K562 (cell line): ENCODE results near the gene PXK. TPM values are rescaled to one million over a fixed set of nuclear protein-coding genes. Genes with fewer than 3 reads are reported as not detected.
A peak's percentile ranks its signal among the peaks of the same experiment; 100 is the strongest.

Experiments
- ATAC-seq: fragments of 200-7000 bp; cut with Tn5 transposase; 3 replicates; pipeline ENCODE4 v1.9.1; 2020; ENCODE audit warnings: moderate library complexity
- BruUV-seq: library from RNA; stranded (reverse); fragments of 400-500 nt; replicated peaks from 2 replicates; lab custom pipeline; 2021; lab: Mats Ljungman, UMichigan
- CTCF ChIA-PET: fragments of 300-600 bp; formaldehyde crosslinking; extraction: SDS; loops from one replicate; lab custom pipeline; 2021; ENCODE audit warnings: low intra/inter-chr PET ratio; lab: Yijun Ruan, JAX
- POLR2A ChIA-PET: fragments of 300-600, 350-650 bp; sonication (Branson Sonifier 250); formaldehyde crosslinking; extraction: SDS; loops from one replicate; lab custom pipeline; 2021; ENCODE audit warnings: antibody characterized with exemption, inconsistent platforms; lab: Yijun Ruan, JAX
- DNase-seq, 4 experiments: peaks; one replicate each; pipeline versions ENCODE4 v3.0.0 to v3.0.0-alpha.2; 2011 to 2018; ENCODE audit warnings: low spot score in 3 of 4, mixed read lengths in 3 of 4; ENCODE audit errors: extremely low read depth in 1 of 4
- FAIRE-seq: peaks from 2 replicates; lab custom pipeline; 2011; peaks lifted over from hg19 to GRCh38; lab: Jason Lieb, UNC
- H2AFZ ChIP-seq: 2 replicates; pipeline ENCODE4 v1.6.0; 2011; ENCODE audit warnings: low read depth, low read length, control low read depth, inconsistent platforms
- H3K27ac ChIP-seq: fragments of 200-600 bp; 3 replicates; pipeline ENCODE4 v1.8.0; 2011; ENCODE audit warnings: low read depth, mild to moderate bottlenecking, control low read depth, inconsistent platforms, low read length, moderate library complexity, mixed read lengths; ENCODE audit errors: extremely low read depth
- H3K27me3 ChIP-seq, 2 experiments: fragments of 300-600 bp in 1 of 2; 2 replicates in 1 of 2; 3 replicates in 1 of 2; pipeline versions ENCODE4 v1.6.0 to v1.8.0; 2011; ENCODE audit warnings: inconsistent platforms in 2 of 2, low read length in 2 of 2, mild to moderate bottlenecking in 1 of 2, mixed read lengths in 1 of 2, moderate library complexity in 1 of 2; ENCODE audit not compliant: control insufficient read depth in 2 of 2, insufficient read depth in 2 of 2
- H3K36me3 ChIP-seq: fragments of 300-600 bp; 3 replicates; pipeline ENCODE4 v1.8.0; 2011; ENCODE audit warnings: mild to moderate bottlenecking, low read length, inconsistent platforms; ENCODE audit not compliant: control insufficient read depth, insufficient read depth
- H3K4me1 ChIP-seq, 2 experiments: fragments of 200-600 bp in 1 of 2; replicated peaks in 1 of 2; 2 replicates in 1 of 2; 3 replicates in 1 of 2; pipeline versions ENCODE4 v1.5.1 to v1.8.0; 2011; ENCODE audit warnings: inconsistent platforms in 2 of 2, low read length in 2 of 2, mild to moderate bottlenecking in 1 of 2, mixed read lengths in 1 of 2, moderate library complexity in 1 of 2; ENCODE audit not compliant: control insufficient read depth in 2 of 2, insufficient read depth in 2 of 2
- H3K4me2 ChIP-seq: 2 replicates; pipeline ENCODE4 v1.6.1; 2011; ENCODE audit warnings: low read length, control low read depth, inconsistent platforms, mixed read lengths; ENCODE audit not compliant: insufficient read depth
- H3K4me3 ChIP-seq: fragments of 200-600 bp; sonication (generic), shearing (Covaris generic); 2 replicates; pipeline ENCODE4 v1.5.1; 2016; ENCODE audit warnings: control low read depth, inconsistent platforms
- H3K79me2 ChIP-seq: fragments of 200-600 bp; 3 replicates; pipeline ENCODE4 v1.8.0; 2011; ENCODE audit warnings: low read length, inconsistent platforms; ENCODE audit not compliant: control insufficient read depth, insufficient read depth
- H3K9ac ChIP-seq, 2 experiments: 2 replicates each; pipeline versions ENCODE4 v1.6.0 to v1.6.1; 2011; ENCODE audit warnings: low read depth in 2 of 2, low read length in 2 of 2, control low read depth in 1 of 2, inconsistent platforms in 1 of 2, mild to moderate bottlenecking in 1 of 2, mixed read lengths in 1 of 2; ENCODE audit not compliant: insufficient read depth in 1 of 2
- H3K9me1 ChIP-seq: one replicate; pipeline ENCODE4 v1.6.0; 2011; ENCODE audit warnings: inconsistent platforms, mild to moderate bottlenecking, low read length, moderate library complexity; ENCODE audit not compliant: control insufficient read depth, insufficient read depth
- H3K9me3 ChIP-seq: replicated peaks from 2 replicates; pipeline ENCODE4 v1.5.1; 2011; ENCODE audit warnings: low read depth, low read length, inconsistent platforms; ENCODE audit not compliant: control insufficient read depth, insufficient read depth
- H4K20me1 ChIP-seq: replicated peaks from 2 replicates; pipeline ENCODE4 v1.6.1; 2011; ENCODE audit warnings: low read length, inconsistent platforms, mixed read lengths; ENCODE audit not compliant: control insufficient read depth, insufficient read depth
- ESRRB ChIP-seq: fragments of 250-450 bp; sonication (Bioruptor Pico); IDR thresholded peaks from 2 replicates; pipeline ENCODE4 v1.5.0; 2020; ENCODE audit warnings: mild to moderate bottlenecking, moderate library complexity, borderline replicate concordance
- FOSL1 ChIP-seq: fragments of 200-800 bp; sonication (Bioruptor generic); conservative IDR thresholded peaks from 2 replicates; pipeline ENCODE4 v1.6.1; 2016; ENCODE audit warnings: missing genetic modification characterization, missing compliant biosample characterization
- MAFK ChIP-seq: IDR thresholded peaks from 2 replicates; pipeline ENCODE4 v1.6.1; 2011; ENCODE audit warnings: low read length, improper control_type of control experiment
- RBM15 ChIP-seq: fragments of 200-400 bp; formaldehyde crosslinking; IDR thresholded peaks from 2 replicates; pipeline ENCODE4 v1.6.1; 2018; ENCODE audit warnings: mild to moderate bottlenecking, low read length, moderate library complexity; ENCODE audit not compliant: insufficient read depth
- TCF7 ChIP-seq: sonication (generic); IDR thresholded peaks from 2 replicates; pipeline ENCODE4 v1.6.1; 2016; ENCODE audit warnings: antibody characterized with exemption, borderline replicate concordance
- ZNF175 ChIP-seq: fragments of 200-800 bp; sonication (Bioruptor generic); IDR thresholded peaks from 2 replicates; pipeline ENCODE4 v1.6.1; 2016; ENCODE audit warnings: low read depth, mild to moderate bottlenecking, missing genetic modification characterization, missing compliant biosample characterization
- ZNF324 ChIP-seq: fragments of 250-450 bp; sonication (Bioruptor Pico); IDR thresholded peaks from 2 replicates; pipeline ENCODE4 v1.4.0; 2020; ENCODE audit warnings: mild to moderate bottlenecking
- WGBS: fragments of 100-300 bp; shearing (Covaris generic); methylation state at CpG from one replicate; pipeline ENCODE4 v1.1.6; 2016; ENCODE audit warnings: low coverage, mixed read lengths; ENCODE audit not compliant: insufficient coverage; ENCODE audit errors: missing lambda C conversion rate; 5-methylcytosine and 5-hydroxymethylcytosine counted together
- in situ Hi-C: fragments of 300-500 bp; cut with MboI; formaldehyde crosslinking; loops from 4 replicates; pipeline ENCODE4 v1.15.0; 2018; ENCODE audit warnings: inconsistent platforms, mixed read lengths
- intact Hi-C: fragments of 100-400 bp; cut with micrococcal nuclease; formaldehyde crosslinking; loops from 2 replicates; pipeline ENCODE4 v1.14.2; 2022
- polyA plus RNA-seq, 8 experiments: library from polyadenylated mRNA; depleted of rRNA in 4 of 8; stranded (reverse) in 5 of 8; unstranded in 3 of 8; fragments of >200 nt; fragmentation: Nextera tagmentation in 2 of 8; fragmentation: Illumina TruSeq in 1 of 8; extraction: Ambion mirVana in 2 of 8; extraction: Trizol in 1 of 8; gene quantifications; 2 replicates each; pipeline versions ENCODE4 v1.2.1 to v1.2.3, GENCODE V29; 2011 to 2014; ENCODE audit warnings: inconsistent platforms in 1 of 8, missing spikeins in 1 of 8
- total RNA-seq, 7 experiments: library from RNA; depleted of rRNA in 6 of 7; stranded (reverse); fragments of >200 nt in 6 of 7; fragmentation: Illumina TruSeq in 2 of 7; extraction: Trizol in 2 of 7; gene quantifications; 2 replicates each; pipeline versions ENCODE4 v1.2.1 to v1.2.3, GENCODE V29; 2011 to 2021; ENCODE audit warnings: low replicate concordance in 1 of 7
- TF ChIP-seq, protein P1 (sequence below): fragments of 450-650 bp; IDR thresholded peaks from 2 replicates; pipeline ENCODE4 v1.6.1; 2018; ENCODE audit not compliant: partially characterized antibody
- TF ChIP-seq, protein P2 (sequence below), 2 experiments: fragments of 450-650 bp in 1 of 2; sonication (generic) in 1 of 2; formaldehyde crosslinking in 1 of 2; IDR thresholded peaks in 1 of 2; conservative IDR thresholded peaks in 1 of 2; 2 replicates each; pipeline versions ENCODE4 v1.6.1 to v1.8.1; 2016 to 2023; ENCODE audit warnings: mild to moderate bottlenecking in 2 of 2, moderate library complexity in 2 of 2, inconsistent platforms in 1 of 2, missing genetic modification reagents in 1 of 2

The PXK gene
- total and polyA plus RNA-seq, 9 of the 15 experiments (the other 6 are each of a cell fraction or from before 2014, with no cell fraction given), result 3.3 to 19.9 (median 11.3) TPM

DNA sequence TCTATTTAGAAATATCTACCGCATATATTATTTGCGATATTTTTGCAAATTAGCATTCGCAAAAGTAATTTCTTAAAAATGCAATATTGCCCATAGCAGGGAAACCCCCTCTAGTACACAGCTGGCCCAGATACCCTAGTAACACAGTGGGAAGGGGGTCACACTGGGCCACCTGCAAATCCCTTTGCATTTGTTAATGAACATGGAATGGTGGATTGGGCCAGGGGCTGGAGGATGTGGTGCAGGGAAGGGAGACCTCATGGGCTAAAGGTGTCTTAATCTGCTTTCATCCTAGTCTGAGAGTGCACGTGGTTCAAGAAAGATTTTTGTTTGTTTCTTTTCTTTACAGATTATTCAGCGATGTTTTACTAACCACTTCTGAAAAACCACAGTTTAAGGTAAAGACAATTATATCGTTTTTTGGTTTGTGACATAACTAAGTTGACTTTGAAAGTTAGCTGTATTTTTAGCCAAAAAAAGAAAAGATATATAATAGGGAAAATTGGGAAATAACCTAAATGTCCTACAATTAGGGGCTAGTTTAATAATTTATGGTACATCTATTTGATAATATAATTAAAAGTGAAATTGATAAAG is 70.9 kb downstream of the PXK start (continued):
- TF ChIP-seq, protein P1, sequence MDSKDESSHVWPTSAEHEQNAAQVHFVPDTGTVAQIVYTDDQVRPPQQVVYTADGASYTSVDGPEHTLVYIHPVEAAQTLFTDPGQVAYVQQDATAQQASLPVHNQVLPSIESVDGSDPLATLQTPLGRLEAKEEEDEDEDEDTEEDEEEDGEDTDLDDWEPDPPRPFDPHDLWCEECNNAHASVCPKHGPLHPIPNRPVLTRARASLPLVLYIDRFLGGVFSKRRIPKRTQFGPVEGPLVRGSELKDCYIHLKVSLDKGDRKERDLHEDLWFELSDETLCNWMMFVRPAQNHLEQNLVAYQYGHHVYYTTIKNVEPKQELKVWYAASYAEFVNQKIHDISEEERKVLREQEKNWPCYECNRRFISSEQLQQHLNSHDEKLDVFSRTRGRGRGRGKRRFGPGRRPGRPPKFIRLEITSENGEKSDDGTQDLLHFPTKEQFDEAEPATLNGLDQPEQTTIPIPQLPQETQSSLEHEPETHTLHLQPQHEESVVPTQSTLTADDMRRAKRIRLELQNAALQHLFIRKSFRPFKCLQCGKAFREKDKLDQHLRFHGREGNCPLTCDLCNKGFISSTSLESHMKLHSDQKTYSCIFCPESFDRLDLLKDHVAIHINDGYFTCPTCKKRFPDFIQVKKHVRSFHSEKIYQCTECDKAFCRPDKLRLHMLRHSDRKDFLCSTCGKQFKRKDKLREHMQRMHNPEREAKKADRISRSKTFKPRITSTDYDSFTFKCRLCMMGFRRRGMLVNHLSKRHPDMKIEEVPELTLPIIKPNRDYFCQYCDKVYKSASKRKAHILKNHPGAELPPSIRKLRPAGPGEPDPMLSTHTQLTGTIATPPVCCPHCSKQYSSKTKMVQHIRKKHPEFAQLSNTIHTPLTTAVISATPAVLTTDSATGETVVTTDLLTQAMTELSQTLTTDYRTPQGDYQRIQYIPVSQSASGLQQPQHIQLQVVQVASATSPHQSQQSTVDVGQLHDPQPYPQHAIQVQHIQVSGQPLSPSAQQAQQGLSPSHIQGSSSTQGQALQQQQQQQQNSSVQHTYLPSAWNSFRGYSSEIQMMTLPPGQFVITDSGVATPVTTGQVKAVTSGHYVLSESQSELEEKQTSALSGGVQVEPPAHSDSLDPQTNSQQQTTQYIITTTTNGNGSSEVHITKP, result no peak
- no peak for TF ChIP-seq TCF7
- TF ChIP-seq MAFK, result no peak
- TF ChIP-seq ESRRB, result no peak

DNA sequence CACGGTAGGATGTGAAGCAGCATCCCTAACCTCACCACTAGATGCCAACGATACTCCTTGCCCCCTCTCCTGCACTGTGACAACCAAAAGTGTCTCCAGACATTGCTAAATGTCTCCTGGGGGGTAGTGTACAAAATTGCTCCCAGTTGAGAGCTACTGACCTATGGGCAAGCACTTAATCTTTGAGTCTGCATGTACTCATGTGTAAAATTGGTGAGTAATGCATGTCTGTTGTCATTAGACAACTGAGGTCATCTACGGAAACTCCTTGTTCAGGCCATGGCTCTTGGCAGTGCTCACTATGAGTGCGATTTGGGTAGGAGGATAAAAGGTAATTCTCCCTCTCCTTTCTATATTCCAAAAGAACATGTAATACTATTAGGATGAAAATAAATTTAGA is 71.7 kb downstream of the PXK start:
- Histone ChIP-seq H3K36me3 (peaks cover 6% of the 10 kb centered on the region; the same call in 1 of the 3 replicates), H3K27me3 (no peaks in the 10 kb centered on the region), H3K4me3 (no peak overlapping the region), H3K9ac (no peak overlapping the region), H3K79me2 (no peaks in the 10 kb centered on the region)
- ATAC-seq, result no peak
- in situ Hi-C loops, result no loop called here
- ChIA-PET CTCF (no interaction called here), POLR2A (no interaction called here)
- FAIRE-seq, result no peak
- DNase-seq, result peak in 1 of 4 experiments; percentile 6
- no peak for TF ChIP-seq ZNF175 (CRISPR knock-in tag)
- TF ChIP-seq ZNF324 (CRISPR knock-in tag), result no peak
- TF ChIP-seq, protein P2, sequence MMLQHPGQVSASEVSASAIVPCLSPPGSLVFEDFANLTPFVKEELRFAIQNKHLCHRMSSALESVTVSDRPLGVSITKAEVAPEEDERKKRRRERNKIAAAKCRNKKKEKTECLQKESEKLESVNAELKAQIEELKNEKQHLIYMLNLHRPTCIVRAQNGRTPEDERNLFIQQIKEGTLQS (IDR thresholded peaks at IDR 0.05), result peak; percentile 46
- TF ChIP-seq, protein P2 (CRISPR knock-in tag; conservative IDR thresholded peaks at IDR 0.05), result no peak
- no peak for TF ChIP-seq RBM15
- TF ChIP-seq FOSL1 (tag), result peak; percentile 23; the same call in 1 of the 2 replicates
- TF ChIP-seq, all 486 proteins: peak for 2
- Histone ChIP-seq H3K27ac (no peak overlapping the region), H3K4me1 (no peaks in the 10 kb centered on the region; a peak in 1 of 5 replicates), H2AFZ (no peak overlapping the region), H3K4me2 (no peak overlapping the region), H3K9me3 (no peaks in the 10 kb centered on the region), H4K20me1 (no peaks in the 10 kb centered on the region), H3K9me1 (no peaks in the 10 kb centered on the region)
- 46% methylated on average over 4 of the region's 4 CpGs for WGBS
- intact Hi-C loops, result no loop called here
- BruUV-seq, result no TSS peak
